Ishikawa (cell line): ENCODE data around the gene UBL7.

Experiments
- CEBPB ChIP-seq: IDR thresholded peaks from 2 replicates; pipeline ENCODE4 v1.6.1; 2012
- FOXM1 ChIP-seq: IDR thresholded peaks from 2 replicates; pipeline ENCODE4 v1.6.1; 2012; ENCODE audit warnings: low read depth, borderline replicate concordance
- TAF1 ChIP-seq: IDR thresholded peaks from 2 replicates; pipeline ENCODE4 v1.6.1; 2012; ENCODE audit warnings: low read depth, mild to moderate bottlenecking

DNA sequence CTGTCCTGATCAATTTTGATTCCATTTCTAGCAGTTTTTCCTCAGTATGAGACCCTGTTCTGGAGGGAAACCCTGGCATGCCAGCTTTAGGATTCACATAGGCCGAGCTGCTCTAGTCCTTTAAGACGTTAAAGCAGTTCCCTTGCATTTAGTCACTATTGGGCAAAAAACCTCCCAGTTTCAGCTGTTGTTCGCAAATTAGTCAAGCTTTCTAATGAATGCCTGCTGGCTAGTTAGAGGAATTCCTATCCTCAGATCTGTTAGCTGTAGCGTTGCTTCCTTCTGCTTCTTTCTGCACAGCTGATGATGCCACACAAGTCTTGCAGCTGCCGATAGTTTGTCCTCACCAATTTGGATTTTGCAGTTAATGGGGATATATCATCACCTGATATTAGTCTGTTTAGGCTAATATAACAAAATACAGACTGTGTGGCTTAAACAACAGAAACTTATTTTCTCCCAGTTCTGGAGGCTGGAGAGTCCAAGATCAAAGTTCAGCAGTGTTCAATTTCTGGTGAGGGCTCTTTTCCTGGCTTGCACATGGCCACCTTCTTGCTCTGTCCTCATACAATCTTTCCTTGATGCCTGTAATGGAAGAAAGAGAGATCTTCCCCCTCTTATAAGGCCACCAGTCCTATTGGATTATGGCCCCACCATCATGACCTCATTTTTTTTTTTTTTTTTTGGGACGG lies 7.5 kb upstream of the UBL7 start:
- TF ChIP-seq FOXM1 (no peak), TAF1 (no peak), CEBPB (no peak)
